ENCODE measurements around the gene ACTA2.
A peak's percentile ranks its signal among the peaks of the same experiment; 100 is the strongest.

Gene ACTA2

GRCh38 chr10:88954458-88955083 is 2.0 kb upstream of the ACTA2 start:
- in situ Hi-C loops (cut with MboI; ENCODE audit: low sequenced_read_pairs): no loop called here
- no peaks in the 10 kb centered on the region for H3K9me3 ChIP-seq
- DNase-seq (ENCODE audit: low spot score in 2 of 2): no peak
- H3K27me3 ChIP-seq (ENCODE audit: low read depth): no peaks in the 10 kb centered on the region; the same call in 1 of the 2 replicates
- H3K4me1 ChIP-seq: no peaks in the 10 kb centered on the region
- no peak overlapping the region for H3K4me3 ChIP-seq
- no peaks in the 10 kb centered on the region for H3K36me3 ChIP-seq (replicated peaks)

DNA sequence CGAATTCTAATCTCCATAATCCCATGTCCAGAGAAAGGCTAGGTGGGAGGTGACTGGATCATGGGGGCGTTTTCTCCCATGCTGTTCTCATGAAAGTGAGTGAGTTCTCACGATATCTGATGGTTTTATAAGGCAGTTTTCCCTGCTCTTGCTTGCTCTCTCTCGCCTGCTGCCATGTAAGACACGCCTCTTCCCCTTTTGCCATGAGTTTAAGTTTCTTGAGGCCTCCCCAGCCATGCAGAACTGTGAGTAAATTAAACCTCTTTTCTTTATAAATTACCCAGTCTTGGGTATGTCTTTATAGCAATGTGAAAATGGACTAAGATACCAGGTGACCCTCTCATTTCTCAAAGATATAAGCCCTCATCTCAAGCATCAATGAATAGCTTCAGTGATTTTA is 1.1 kb upstream of the ACTA2 start:
- Histone ChIP-seq H3K4me1 (no peaks in the 10 kb centered on the region), H3K9me3 (no peaks in the 10 kb centered on the region)
- in situ Hi-C loops (cut with MboI; ENCODE audit: low sequenced_read_pairs): no loop called here

GRCh38 chr10:88949912-88950837 is 2.4 kb downstream of the ACTA2 start:
- no peaks in the 10 kb centered on the region for H3K27me3 ChIP-seq (ENCODE audit: low read depth)
- no peak overlapping the region for H3K4me3 ChIP-seq
- in situ Hi-C loops (cut with MboI; ENCODE audit: low sequenced_read_pairs): no loop called here
- H3K36me3 ChIP-seq (replicated peaks): no peaks in the 10 kb centered on the region
- no peak for DNase-seq (ENCODE audit: low spot score in 2 of 2)
- H3K4me1 ChIP-seq: no peaks in the 10 kb centered on the region
- no peaks in the 10 kb centered on the region for H3K9me3 ChIP-seq

More for the DNA sequence above, 1.1 kb upstream of the ACTA2 start:
- Histone ChIP-seq H3K27me3 (ENCODE audit: low read depth) (no peaks in the 10 kb centered on the region), H3K4me3 (no peak overlapping the region), H3K36me3 (replicated peaks) (no peaks in the 10 kb centered on the region)
- no peak for DNase-seq (ENCODE audit: low spot score in 2 of 2)

GRCh38 chr10:88949051-88949450 is 3.5 kb downstream of the ACTA2 start:
- H3K4me1 ChIP-seq: no peaks in the 10 kb centered on the region
- H3K27me3 ChIP-seq (ENCODE audit: low read depth): no peaks in the 10 kb centered on the region
- H3K4me3 ChIP-seq: no peak overlapping the region
- DNase-seq (ENCODE audit: low spot score in 2 of 2): no peak
- H3K9me3 ChIP-seq: no peaks in the 10 kb centered on the region
- H3K36me3 ChIP-seq (replicated peaks): no peaks in the 10 kb centered on the region
- in situ Hi-C loops (cut with MboI; ENCODE audit: low sequenced_read_pairs): no loop called here

DNA sequence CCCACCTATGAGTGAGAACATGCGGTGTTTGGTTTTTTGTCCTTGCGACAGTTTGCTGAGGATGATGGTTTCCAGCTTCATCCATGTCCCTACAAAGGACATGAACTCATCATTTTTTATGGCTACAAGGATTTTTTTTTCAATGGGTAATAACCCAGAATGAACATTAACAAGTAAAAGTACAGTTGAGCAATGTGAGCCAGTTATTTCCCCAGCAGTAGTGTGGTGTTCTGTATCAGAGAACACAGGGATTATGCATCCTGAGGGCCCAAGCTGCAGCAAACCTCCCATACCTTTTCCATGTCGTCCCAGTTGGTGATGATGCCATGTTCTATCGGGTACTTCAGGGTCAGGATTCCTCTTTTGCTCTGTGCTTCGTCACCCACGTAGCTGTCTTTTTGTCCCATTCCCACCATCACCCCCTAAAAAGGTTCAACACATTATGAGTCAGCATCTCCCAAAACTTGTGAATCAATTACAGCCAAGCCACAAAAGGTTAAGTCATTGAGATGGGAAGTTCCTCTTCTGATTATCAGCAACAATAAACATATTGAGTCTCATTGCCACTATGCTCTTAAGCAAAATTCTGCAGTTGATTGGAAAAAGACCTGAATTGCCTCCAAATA is 5.5 kb downstream of the ACTA2 start:
- DNase-seq (ENCODE audit: low spot score in 2 of 2): no peak
- in situ Hi-C loops (cut with MboI; ENCODE audit: low sequenced_read_pairs): no loop called here
- H3K4me1 ChIP-seq: no peaks in the 10 kb centered on the region
- no peaks in the 10 kb centered on the region for H3K27me3 ChIP-seq (ENCODE audit: low read depth)
- no peak overlapping the region for H3K4me3 ChIP-seq
- no peaks in the 10 kb centered on the region for H3K9me3 ChIP-seq
- no peaks in the 10 kb centered on the region for H3K36me3 ChIP-seq (replicated peaks)

- in situ Hi-C loops (cut with MboI; ENCODE audit: low sequenced_read_pairs): no loop called here
- Histone ChIP-seq H3K36me3 (replicated peaks) (no peaks in the 10 kb centered on the region), H3K4me3 (no peak overlapping the region), H3K4me1 (no peaks in the 10 kb centered on the region), H3K27me3 (ENCODE audit: low read depth) (no peaks in the 10 kb centered on the region), H3K9me3 (no peaks in the 10 kb centered on the region)
- no peak for DNase-seq (ENCODE audit: low spot score in 2 of 2)
These were observed 6.4 kb downstream of the ACTA2 start for GRCh38 chr10:88946200-88946599.

- DNase-seq (ENCODE audit: low spot score in 2 of 2): no peak
- in situ Hi-C loops (cut with MboI; ENCODE audit: low sequenced_read_pairs): no loop called here
These were observed 7.8 kb downstream of the ACTA2 start for GRCh38 chr10:88944813-88945212.

GRCh38 chr10:88943778-88944177 is 8.8 kb downstream of the ACTA2 start:
- no peak for DNase-seq (ENCODE audit: low spot score in 2 of 2)
- no peaks in the 10 kb centered on the region for H3K36me3 ChIP-seq (replicated peaks)
- no peaks in the 10 kb centered on the region for H3K4me1 ChIP-seq
- H3K27me3 ChIP-seq (ENCODE audit: low read depth): no peaks in the 10 kb centered on the region
- H3K9me3 ChIP-seq: no peaks in the 10 kb centered on the region
- no peak overlapping the region for H3K4me3 ChIP-seq
- in situ Hi-C loops (cut with MboI; ENCODE audit: low sequenced_read_pairs): no loop called here

More at GRCh38 chr10:88944813-88945212, 7.8 kb downstream of the ACTA2 start:
- Histone ChIP-seq H3K27me3 (ENCODE audit: low read depth) (no peaks in the 10 kb centered on the region), H3K4me1 (no peaks in the 10 kb centered on the region), H3K9me3 (no peaks in the 10 kb centered on the region), H3K4me3 (no peak overlapping the region), H3K36me3 (replicated peaks) (no peaks in the 10 kb centered on the region)

- no peaks in the 10 kb centered on the region for H3K27me3 ChIP-seq (ENCODE audit: low read depth)
- DNase-seq (ENCODE audit: low spot score in 2 of 2): no peak
- no peaks in the 10 kb centered on the region for H3K36me3 ChIP-seq (replicated peaks)
- in situ Hi-C loops (cut with MboI; ENCODE audit: low sequenced_read_pairs): no loop called here
- no peak overlapping the region for H3K4me3 ChIP-seq
- no peaks in the 10 kb centered on the region for H3K4me1 ChIP-seq
- H3K9me3 ChIP-seq: no peaks in the 10 kb centered on the region
These were observed 11.5 kb downstream of the ACTA2 start for GRCh38 chr10:88941026-88941425.

DNA sequence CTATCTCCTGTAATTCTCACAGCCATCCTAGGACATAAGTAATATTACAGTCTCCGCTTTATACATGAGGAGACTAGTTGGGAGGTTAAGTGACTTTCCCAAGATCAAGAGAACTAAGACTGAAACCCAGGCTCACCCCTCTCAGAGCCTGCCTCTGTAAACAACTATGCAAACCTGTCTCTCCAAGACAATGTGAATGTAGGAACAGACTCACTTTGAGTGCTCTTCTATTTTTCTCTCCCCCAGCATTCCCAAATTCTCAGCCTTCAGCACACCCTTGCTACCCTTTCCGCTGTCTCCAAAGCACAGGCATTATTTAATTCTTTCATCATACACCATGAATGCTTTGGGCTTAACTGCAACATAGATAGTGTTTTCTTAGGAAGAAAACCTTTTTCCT is 13.6 kb downstream of the ACTA2 start:
- H3K4me1 ChIP-seq: 0 out of 2 replicates have a peak, but pooled peaks cover 4% of the 10 kb centered on the region
- no peak overlapping the region for H3K4me3 ChIP-seq
- no peaks in the 10 kb centered on the region for H3K9me3 ChIP-seq
- H3K27me3 ChIP-seq (ENCODE audit: low read depth): no peaks in the 10 kb centered on the region
- no peak for DNase-seq (ENCODE audit: low spot score in 2 of 2)
- no peaks in the 10 kb centered on the region for H3K36me3 ChIP-seq (replicated peaks)
- in situ Hi-C loops (cut with MboI; ENCODE audit: low sequenced_read_pairs): loop anchor here (5.0 kb wide), 2 partner anchors 102 to 273 kb away; no protein-coding TSS in a partner anchor

GRCh38 chr10:88938039-88938438 is 14.5 kb downstream of the ACTA2 start:
- in situ Hi-C loops (cut with MboI; ENCODE audit: low sequenced_read_pairs): loop anchor here (5.0 kb wide), 2 partner anchors 101 to 274 kb away; no protein-coding TSS in a partner anchor
- Histone ChIP-seq H3K4me1 (0 out of 2 replicates have a peak, but pooled peaks cover 4% of the 10 kb centered on the region), H3K4me3 (no peak overlapping the region), H3K36me3 (replicated peaks) (no peaks in the 10 kb centered on the region), H3K27me3 (ENCODE audit: low read depth) (no peaks in the 10 kb centered on the region), H3K9me3 (no peaks in the 10 kb centered on the region)
- no peak for DNase-seq (ENCODE audit: low spot score in 2 of 2)

DNA sequence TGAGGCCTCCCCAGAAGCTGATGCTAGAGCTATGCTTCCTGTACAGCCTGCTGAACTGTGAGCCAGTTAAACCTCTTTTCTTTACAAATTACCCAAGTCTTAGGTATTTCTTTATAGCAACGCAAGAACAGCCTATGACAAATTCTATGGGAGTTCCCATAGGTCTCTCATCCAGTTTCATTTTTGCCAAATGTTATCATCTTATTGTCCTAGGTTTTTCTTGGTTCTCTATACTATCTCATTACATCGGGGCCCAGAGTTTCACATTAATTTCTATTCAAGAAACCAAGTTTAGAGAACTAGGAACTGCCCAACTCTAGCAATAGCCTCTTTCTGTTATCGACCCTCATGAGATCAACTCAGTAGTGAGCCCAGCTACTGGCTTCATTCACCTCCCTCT is 15.9 kb downstream of the ACTA2 start:
- no peaks in the 10 kb centered on the region for H3K36me3 ChIP-seq (replicated peaks)
- H3K4me1 ChIP-seq: peaks cover 6% of the 10 kb centered on the region; the same call in 1 of the 2 replicates
- H3K9me3 ChIP-seq: no peaks in the 10 kb centered on the region
- in situ Hi-C loops (cut with MboI; ENCODE audit: low sequenced_read_pairs): loop anchor here (5.0 kb wide), 2 partner anchors 99 to 276 kb away; no protein-coding TSS in a partner anchor
- no peaks in the 10 kb centered on the region for H3K27me3 ChIP-seq (ENCODE audit: low read depth)
- DNase-seq (ENCODE audit: low spot score in 2 of 2): no peak
- H3K4me3 ChIP-seq: no peak overlapping the region

- DNase-seq (ENCODE audit: low spot score in 2 of 2): peak; percentile 76 to 83
- no peak overlapping the region for H3K4me3 ChIP-seq
- H3K4me1 ChIP-seq: peaks cover 6% of the 10 kb centered on the region; the same call in 1 of the 2 replicates
- H3K36me3 ChIP-seq (replicated peaks): no peaks in the 10 kb centered on the region
- H3K9me3 ChIP-seq: no peaks in the 10 kb centered on the region
- H3K27me3 ChIP-seq (ENCODE audit: low read depth): no peaks in the 10 kb centered on the region
- in situ Hi-C loops (cut with MboI; ENCODE audit: low sequenced_read_pairs): loop anchor here (5.0 kb wide), 2 partner anchors 98 to 277 kb away; no protein-coding TSS in a partner anchor
These were observed 17.5 kb downstream of the ACTA2 start for GRCh38 chr10:88934900-88935672.

All from HAP-1 (cell line).